ENCODE results near the gene LGR6.
"Not testable (repeated sequence)": the region's sequence is repeated elsewhere in the genome, so short reads cannot be mapped to it uniquely, and the experiment has no call there.

The LGR6 gene, protein sequence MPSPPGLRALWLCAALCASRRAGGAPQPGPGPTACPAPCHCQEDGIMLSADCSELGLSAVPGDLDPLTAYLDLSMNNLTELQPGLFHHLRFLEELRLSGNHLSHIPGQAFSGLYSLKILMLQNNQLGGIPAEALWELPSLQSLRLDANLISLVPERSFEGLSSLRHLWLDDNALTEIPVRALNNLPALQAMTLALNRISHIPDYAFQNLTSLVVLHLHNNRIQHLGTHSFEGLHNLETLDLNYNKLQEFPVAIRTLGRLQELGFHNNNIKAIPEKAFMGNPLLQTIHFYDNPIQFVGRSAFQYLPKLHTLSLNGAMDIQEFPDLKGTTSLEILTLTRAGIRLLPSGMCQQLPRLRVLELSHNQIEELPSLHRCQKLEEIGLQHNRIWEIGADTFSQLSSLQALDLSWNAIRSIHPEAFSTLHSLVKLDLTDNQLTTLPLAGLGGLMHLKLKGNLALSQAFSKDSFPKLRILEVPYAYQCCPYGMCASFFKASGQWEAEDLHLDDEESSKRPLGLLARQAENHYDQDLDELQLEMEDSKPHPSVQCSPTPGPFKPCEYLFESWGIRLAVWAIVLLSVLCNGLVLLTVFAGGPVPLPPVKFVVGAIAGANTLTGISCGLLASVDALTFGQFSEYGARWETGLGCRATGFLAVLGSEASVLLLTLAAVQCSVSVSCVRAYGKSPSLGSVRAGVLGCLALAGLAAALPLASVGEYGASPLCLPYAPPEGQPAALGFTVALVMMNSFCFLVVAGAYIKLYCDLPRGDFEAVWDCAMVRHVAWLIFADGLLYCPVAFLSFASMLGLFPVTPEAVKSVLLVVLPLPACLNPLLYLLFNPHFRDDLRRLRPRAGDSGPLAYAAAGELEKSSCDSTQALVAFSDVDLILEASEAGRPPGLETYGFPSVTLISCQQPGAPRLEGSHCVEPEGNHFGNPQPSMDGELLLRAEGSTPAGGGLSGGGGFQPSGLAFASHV

DNA sequence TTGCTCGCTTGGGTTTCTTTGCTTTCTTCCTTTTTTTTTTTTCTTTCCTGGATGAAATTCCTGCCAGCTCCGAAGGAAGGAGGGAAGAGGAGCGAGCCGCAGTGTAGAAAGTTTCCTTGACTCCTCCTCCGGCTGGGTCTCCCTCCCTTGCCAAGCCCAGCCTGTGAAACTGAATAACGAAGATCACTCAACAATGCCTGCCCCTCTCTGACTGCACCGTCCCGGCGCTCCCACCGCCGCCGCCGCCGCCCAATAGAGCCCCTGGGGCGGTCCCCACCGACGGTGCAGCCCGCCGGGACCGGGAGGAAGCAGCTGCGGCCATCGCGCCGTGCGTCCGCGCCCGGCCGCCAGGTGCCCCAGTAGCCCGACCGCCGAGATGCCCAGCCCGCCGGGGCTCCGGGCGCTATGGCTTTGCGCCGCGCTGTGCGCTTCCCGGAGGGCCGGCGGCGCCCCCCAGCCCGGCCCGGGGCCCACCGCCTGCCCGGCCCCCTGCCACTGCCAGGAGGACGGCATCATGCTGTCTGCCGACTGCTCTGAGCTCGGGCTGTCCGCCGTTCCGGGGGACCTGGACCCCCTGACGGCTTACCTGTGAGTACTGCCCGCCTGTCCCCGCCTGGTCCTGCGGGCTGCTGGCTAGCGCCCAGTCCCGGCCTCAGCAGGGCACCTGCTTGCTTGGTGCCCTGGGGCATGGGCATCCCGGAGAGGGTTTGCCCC lies at the start of gene LGR6:
TSS of gene LGR6 (plus strand) at position 186 of the 714 bp plus-strand sequence. CDS start at position 377, 191 bp downstream.
- no peak for DNase-seq

- peak; percentile 90 for DNase-seq
These were observed 49.1 kb upstream of the LGR6 start, which contains the start of gene ARL8A for GRCh38 chr1:202144402-202145067. TSS of gene ARL8A (minus strand) at chr1:202144737. CDS start at chr1:202144572, 165 bp downstream.

GRCh38 chr1:202145068-202145743 lies 48.4 kb upstream of the LGR6 start:
- DNase-seq = peak; percentile 74

DNA sequence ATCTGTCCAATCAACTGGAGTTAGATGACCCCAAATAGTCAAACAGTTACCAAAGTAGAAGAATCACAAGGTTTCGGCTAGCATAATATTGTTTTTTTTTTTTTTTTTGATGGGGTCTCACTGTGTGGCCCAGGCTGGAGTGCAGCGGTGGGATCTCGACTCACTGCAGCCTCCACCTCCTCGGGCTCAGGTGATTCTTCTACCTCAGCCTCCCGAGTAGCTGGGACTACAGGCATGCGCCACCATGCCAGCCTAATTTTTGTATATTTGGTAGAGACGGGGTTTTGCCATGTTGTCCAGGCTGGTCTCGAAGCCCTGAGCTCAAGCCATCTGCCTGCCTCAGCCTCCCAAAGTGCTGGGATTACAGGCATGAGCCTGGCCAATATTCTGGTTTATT lies 47.9 kb upstream of the LGR6 start:
- not testable (repeated sequence) for DNase-seq

- DNase-seq = no peak
These were observed 47.3 kb upstream of the LGR6 start for GRCh38 chr1:202146279-202146678.

GRCh38 chr1:202146993-202147392 lies 46.6 kb upstream of the LGR6 start:
- DNase-seq = no peak

- DNase-seq = no peak
These were observed 45.2 kb upstream of the LGR6 start for GRCh38 chr1:202148391-202148790.

DNA sequence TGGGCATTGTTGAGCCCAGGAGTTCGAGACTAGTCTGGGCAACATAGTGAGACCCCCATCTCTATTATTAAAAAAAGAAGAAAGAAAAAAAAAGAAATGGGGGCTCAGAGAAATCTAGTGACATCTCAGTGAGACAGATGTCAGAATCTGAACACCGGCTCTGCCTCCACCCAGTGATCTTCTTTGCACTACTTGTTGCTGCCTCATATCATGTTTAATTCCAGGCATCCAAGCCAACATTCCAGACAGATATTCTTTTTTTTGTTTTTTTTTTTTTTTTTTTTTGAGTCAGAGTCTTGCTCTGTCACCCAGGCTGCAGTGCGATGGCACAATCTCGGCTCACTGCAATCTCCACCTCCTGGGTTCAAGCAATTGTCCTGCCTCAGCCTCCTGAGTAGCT lies 44.0 kb upstream of the LGR6 start:
- no peak for DNase-seq

DNA sequence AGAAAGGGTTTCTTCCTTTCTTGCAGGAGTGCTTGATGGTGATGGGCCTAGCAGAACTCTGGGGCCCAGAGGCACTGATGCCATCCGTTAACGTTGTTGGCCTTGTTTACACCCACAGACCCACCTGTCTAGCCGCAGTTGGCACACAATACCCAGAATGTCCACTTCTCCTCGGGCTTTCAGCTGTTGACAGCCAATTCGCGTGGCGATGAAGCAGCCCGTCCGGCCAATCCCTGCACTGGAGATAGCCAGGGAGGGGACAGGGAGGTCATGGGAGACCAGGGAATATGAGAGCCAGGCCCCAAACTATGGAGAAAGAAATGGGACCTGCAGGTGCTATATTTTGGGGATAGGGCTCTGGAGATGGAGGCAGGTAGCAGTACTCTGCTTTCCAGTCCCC lies 43.4 kb upstream of the LGR6 start:
- no peak for DNase-seq

- no peak for DNase-seq
These were observed 43.0 kb upstream of the LGR6 start for GRCh38 chr1:202150602-202151001.

DNA sequence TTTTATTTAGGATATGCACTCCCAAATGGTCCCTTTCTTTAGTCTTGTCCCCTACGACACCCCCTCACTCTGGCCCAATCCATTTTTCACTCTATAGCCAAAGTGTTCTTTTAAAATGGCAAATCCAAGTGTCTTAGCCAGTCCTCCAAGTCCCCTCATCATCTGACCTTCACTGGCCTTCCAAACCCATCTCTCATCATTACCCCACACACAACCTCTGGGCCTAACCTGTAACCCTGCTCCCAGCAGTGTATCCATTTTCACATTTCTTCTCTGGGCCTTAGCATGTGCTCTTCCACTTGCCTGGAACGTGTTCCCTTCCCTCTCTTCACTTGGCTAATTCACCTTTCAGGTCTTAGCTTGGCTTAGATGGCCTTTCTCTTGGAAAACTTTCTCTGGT lies 42.6 kb upstream of the LGR6 start:
- no peak for DNase-seq

DNA sequence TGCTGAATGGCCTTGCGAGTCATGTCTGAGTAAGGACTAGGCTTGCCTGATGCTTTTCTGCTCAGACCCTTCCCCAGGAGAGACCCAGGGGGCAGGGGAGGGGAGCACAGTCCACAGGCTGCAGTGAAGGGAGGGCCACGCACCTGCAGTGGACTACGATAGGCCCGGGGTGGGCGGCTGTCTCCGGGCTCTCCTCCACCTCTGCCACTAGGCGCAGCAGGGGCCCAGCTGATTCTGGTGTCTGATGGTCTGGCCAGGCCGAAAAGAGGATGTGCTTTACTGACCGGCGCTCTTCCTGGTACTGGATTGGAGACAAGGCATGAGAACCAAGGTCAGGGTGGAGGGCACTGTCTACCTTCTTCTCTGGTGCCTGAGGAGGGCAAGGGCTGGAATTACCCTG lies 41.2 kb upstream of the LGR6 start:
- no peak for DNase-seq

GRCh38 chr1:202153284-202153683 lies 40.3 kb upstream of the LGR6 start:
- DNase-seq = no peak

DNA sequence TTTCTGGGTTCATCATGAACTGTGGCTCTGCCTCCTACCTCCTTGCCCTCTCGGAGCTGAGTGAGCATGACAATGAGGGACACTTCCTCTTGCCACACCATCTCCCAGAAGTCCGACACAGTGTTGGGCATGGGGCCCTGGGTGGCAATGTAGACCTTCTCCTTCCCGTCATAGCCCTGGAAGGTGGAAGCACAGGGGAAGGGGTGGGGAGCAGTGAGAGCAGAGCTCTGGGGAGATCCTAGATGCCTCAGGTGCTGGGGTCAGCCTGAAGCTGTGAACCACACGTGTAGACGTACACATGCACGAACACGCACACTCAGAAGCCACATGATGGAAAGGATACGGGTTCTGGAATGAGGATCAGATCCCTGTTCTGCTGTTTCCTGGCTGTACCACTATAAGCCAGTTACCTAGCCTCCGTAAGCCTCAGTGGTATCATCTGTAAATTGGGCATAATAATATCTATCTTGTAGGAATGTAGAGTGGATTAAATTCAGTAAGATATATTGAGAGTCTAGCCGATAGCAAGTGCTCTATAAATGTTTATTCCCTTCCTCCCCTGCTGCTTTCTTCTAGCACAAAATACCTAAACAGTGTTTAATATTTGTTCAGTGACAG lies 39.3 kb upstream of the LGR6 start:
- no peak for DNase-seq

DNA sequence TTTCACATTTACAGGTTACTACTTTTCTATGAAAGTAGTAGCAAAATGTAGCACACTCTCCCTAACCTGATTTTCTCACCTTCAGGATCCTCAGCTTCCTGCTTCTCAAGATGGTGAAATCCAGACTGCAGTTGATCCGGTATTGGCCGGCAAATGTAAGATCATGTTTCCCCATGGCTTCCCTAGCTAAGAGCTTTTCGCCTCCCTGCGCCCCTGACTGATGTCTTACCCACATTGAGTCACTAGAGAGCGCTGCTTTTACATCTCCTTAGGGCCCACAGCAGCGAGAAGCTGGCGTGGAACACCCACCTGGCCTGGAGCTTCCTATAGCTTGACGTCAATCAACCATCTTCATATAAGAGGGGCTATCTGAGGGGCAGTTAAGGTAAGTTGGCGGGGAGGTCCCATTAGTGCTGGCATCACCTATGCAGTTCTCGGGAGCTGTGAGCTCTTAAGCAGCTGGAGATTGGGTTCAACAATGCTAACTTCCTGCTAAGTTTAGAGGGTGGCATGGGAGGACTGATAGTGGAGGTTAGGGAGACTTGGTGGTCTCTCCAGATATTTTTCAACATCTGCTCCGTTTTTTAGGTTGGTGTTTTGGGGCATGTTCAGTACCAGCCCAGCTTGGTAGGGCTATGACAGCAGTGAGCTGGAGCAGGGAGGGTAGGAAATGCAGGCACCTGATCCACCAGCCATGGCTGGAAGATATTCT lies 38.7 kb upstream of the LGR6 start:
- peak; percentile 83 for DNase-seq

DNA sequence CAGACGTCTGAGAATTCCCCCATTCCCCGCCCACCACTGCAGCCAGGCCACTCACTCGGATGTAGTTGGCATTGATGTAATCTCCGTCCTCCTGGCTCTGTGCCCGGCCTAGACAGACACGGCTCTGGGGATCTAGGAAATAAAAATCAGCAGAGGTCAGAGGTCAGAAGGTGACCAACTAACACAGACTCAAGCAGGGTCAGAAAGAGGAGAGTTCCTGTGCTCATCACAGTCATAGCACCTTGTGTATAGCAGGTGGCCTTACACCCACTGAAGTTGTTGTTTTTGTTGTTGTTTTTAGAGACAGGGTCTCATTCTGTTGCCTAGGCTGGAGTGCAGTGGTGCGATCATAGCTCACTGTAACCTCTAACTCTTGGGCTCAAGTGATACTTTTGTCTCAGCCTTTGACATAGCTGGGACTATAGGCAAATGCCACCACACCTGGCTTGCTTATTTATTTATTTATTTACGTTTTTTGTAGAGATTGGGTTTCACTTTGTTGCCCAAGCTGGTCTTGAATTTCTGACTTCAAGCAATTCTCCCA lies 38.0 kb upstream of the LGR6 start:
- DNase-seq = peak; percentile 73

DNA sequence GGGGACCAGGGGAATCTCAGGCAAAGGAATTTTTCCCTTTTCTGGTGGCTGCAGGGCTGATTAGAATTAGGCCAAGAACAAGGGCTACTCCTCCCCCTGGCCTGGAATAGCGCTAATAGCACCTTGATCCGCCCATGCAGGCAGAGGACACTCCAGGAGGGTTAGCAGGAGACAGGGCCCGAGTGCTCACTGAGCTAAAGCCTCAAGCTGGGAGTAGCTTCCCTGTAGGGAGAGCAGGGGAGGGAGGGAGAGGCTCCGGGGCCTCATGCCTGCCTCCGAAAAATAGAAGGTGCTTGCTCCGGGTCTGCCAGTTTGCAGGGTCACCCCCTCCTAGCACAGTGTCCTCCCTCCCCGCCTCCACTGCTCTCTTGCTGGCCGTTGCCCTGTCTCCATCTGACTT lies 37.0 kb upstream of the LGR6 start:
- no peak for DNase-seq

DNA sequence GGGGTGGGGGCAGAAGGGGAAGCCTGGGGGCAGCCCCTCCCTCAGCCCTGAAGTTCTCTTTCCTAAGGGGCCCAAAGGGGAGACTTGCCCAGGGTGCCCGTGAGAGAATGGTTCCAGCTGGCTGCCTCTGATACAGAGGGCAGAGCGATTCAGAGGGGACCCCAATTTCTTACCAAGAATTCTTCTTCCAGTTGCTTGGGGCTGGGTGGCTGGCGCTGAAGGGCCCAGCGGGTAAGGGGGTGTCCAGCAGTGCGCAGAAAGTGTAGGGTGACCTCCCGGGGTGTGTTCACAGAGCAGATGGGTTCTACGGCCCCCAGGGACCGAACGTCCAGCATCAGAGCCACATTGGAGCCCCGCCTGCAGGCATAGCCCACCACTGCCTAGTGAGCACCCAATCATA lies 35.7 kb upstream of the LGR6 start:
- no peak for DNase-seq

DNA sequence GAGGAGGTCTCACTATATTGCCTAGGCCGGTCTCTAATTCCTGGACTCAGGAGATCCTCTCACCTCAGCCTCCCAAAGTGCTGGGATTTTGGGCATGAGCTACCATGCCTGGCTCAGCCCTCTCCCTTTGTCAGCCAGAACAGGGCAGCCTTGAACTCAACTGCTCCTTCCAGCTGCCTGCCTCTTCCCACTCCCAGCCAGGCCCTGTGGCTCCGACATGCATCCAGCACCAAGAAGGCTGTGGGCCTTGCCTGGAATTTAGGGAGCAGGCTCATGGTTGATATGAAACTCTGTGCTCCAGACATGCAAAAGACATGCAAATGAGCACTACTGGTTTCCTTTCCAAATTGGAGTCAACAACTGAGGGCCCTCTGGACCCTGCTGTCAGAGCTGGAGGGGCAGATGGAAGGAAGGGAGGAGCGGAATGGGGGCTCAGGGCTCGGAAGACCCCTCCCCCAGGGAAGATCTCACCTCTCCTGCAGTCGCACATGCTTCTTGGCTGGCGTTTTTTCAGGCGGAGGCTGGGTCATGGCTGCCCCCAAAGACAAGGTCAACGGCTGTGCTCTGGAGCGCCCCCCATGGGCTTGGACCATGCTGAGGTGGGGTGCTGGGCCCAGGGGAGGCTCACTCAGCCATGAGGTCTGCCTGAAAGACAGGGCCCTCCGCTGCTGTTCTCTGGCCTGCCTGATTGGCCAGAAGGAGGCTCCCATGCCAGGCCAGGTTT lies 34.6 kb upstream of the LGR6 start:
- no peak for DNase-seq
